Dendritic cell treated with granulocyte-macrophage colony-stimulating factor and Interleukin-4, amounts not matched to agents 40 ng/mL and 50 ng/mL, for 4 days (primary cell): ENCODE results near the gene PSMD13.
"Not testable (repeated sequence)": the region's sequence is repeated elsewhere in the genome, so short reads cannot be mapped to it uniquely, and the experiment has no call there.

Experiments
- H3K27ac Mint-ChIP-seq: one replicate; pipeline ENCODE4 v1.8.0; 2022; ENCODE audit warnings: mild to moderate bottlenecking, mixed read lengths
- H3K27me3 Mint-ChIP-seq: one replicate; pipeline ENCODE4 v1.8.0; 2022; ENCODE audit warnings: mild to moderate bottlenecking, mixed read lengths
- H3K36me3 Mint-ChIP-seq: one replicate; pipeline ENCODE4 v1.8.0; 2022; ENCODE audit warnings: low read depth, mixed read lengths
- H3K4me1 Mint-ChIP-seq: one replicate; pipeline ENCODE4 v1.8.0; 2022; ENCODE audit warnings: low read depth, mixed read lengths
- H3K4me3 Mint-ChIP-seq: one replicate; pipeline ENCODE4 v1.8.0; 2022; ENCODE audit warnings: mild to moderate bottlenecking, moderate library complexity, mixed read lengths
- H3K9me3 Mint-ChIP-seq: one replicate; pipeline ENCODE4 v1.8.0; 2022; ENCODE audit warnings: mixed read lengths
- intact Hi-C: fragments of 100-400 bp; cut with micrococcal nuclease; formaldehyde crosslinking; loops from one replicate; pipeline ENCODE4 v1.15.0; 2022

PSMD13 gene

DNA sequence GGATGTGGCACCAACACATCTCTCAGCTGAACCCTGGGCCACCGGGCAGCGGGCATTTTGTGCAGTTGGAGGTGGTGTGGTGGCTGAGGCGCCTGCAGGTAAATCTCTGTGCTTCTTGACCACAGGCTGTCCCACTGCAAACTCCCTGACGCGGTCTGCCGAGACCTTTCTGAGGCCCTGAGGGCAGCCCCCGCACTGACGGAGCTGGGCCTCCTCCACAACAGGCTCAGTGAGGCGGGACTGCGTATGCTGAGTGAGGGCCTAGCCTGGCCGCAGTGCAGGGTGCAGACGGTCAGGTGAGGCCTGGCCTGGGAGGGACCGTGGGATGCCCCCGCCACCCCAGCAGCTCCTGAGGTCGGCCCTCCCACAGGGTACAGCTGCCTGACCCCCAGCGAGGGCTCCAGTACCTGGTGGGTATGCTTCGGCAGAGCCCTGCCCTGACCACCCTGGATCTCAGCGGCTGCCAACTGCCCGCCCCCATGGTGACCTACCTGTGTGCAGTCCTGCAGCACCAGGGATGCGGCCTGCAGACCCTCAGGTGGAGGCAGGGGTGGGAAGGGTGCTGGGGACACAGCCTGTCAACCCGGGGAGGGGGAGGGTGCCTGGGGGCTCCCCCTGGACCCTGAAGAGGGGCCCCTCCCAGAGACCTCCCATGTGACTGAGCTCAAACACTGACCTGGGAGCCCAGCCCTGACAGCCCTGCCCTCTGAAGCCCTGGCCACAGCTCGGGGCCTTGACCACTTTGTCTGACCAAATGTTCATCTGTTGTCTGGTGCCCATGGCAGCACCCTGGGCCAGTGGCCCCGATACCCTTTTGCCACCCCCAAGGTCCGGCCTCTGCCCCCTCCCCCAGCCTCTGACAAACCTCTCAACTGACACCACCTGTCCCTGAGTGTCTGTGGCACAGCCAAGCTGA, 47.6 kb downstream of the PSMD13 start:
- H3K27ac Mint-ChIP-seq, result no peak overlapping the region
- intact Hi-C loops, result no loop called here
- H3K4me1 Mint-ChIP-seq, result peaks cover 42% of the 10 kb centered on the region
- H3K36me3 Mint-ChIP-seq, result no peaks in the 10 kb centered on the region
- no peaks in the 10 kb centered on the region for H3K9me3 Mint-ChIP-seq
- no peak overlapping the region for H3K4me3 Mint-ChIP-seq
- H3K27me3 Mint-ChIP-seq, result peaks cover 90% of the 10 kb centered on the region

DNA sequence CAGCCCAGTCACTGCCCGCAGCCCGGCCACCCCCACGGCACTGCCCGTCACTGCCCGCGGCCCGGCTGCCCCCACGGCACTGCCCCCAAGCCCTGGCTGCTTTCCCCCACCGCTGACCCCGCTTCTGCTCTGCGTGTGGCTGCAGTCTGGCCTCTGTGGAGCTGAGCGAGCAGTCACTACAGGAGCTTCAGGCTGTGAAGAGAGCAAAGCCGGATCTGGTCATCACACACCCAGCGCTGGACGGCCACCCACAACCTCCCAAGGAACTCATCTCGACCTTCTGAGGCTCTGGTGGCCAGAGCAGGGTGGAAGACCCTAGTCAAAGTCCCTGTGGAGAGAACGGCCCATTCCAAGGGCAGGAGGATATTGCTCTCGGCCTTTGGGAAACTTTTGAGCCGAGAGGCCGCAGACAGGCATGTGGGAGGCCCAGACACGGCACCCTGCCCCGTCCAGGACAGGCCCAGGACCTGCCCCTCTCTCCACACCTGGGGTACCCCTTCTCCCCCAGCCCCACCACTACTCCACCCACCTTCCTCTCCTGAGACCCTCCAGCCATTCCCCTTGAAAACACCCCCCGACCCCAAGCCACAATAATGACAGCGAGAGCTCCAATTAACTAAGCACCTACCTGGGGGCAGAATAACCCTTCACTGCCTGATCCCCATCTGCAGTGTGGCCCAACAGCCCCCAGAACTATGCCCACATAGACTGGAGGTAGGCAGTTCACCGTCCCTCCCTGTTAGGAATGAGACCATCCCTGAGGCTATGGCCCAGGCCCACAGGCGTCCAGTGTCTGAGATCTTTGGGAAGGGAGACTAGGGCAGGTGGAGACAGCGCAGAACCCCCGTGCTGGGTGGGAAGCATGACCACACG, 48.5 kb downstream of the PSMD13 start:
- no peak overlapping the region for H3K4me3 Mint-ChIP-seq
- no peaks in the 10 kb centered on the region for H3K9me3 Mint-ChIP-seq
- peaks cover 91% of the 10 kb centered on the region for H3K27me3 Mint-ChIP-seq
- H3K36me3 Mint-ChIP-seq, result no peaks in the 10 kb centered on the region
- intact Hi-C loops, result no loop called here
- no peak overlapping the region for H3K27ac Mint-ChIP-seq
- H3K4me1 Mint-ChIP-seq, result peaks cover 45% of the 10 kb centered on the region

- intact Hi-C loops, result no loop called here
- H3K9me3 Mint-ChIP-seq, result no peaks in the 10 kb centered on the region
- H3K4me3 Mint-ChIP-seq, result no peak overlapping the region
- H3K27me3 Mint-ChIP-seq, result peaks cover 87% of the 10 kb centered on the region
- H3K27ac Mint-ChIP-seq, result no peak overlapping the region
- no peaks in the 10 kb centered on the region for H3K36me3 Mint-ChIP-seq
- peaks cover 42% of the 10 kb centered on the region for H3K4me1 Mint-ChIP-seq
These were observed 49.1 kb downstream of the PSMD13 start for GRCh38 chr11:285894-286220.

GRCh38 chr11:286977-287820, 50.4 kb downstream of the PSMD13 start:
- H3K9me3 Mint-ChIP-seq, result not testable (repeated sequence)
- H3K4me1 Mint-ChIP-seq, result peaks cover 29% of the 10 kb centered on the region

DNA sequence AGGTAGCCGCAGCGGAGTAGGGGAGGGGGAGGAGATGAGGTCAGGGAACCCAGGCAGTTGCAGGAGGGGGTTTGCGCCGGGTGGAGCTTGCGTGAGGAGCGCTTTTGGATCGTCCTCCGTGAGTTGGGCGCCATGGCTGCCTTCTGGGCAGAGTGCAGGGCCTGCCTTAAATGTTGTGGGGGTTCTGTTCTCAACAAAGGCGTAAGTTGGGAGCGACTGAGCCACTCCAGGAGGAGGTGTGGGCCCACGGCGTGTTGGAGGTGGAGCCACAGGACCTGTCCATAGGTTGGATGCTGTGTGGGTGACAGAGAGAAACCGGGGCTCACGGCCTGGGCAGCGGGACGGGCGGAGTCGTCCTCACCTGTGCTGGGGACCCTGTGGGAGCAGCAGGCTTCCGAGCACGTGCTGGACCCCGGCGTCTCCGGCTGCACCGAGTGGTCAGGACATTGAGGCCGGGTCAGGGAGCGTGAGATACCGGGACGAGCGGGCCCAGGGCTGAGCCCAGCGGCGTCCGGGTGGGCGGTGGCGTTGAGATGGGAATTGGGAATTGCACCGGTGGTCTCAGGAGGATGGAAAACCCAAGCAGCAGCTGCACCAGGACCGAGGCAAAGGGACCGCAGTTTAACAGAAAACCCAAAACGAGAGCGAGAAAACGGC, 51.2 kb downstream of the PSMD13 start:
- H3K9me3 Mint-ChIP-seq, result no peaks in the 10 kb centered on the region
- H3K27ac Mint-ChIP-seq, result peak overlapping the region; percentile 23
- peaks cover 21% of the 10 kb centered on the region for H3K4me1 Mint-ChIP-seq
- H3K27me3 Mint-ChIP-seq, result peaks cover 75% of the 10 kb centered on the region
- intact Hi-C loops, result no loop called here
- H3K36me3 Mint-ChIP-seq, result no peaks in the 10 kb centered on the region
- H3K4me3 Mint-ChIP-seq, result peak overlapping the region; percentile 69

More at GRCh38 chr11:286977-287820, 50.4 kb downstream of the PSMD13 start:
- H3K27ac Mint-ChIP-seq, H3K36me3 Mint-ChIP-seq, intact Hi-C loops, H3K4me3 Mint-ChIP-seq: not testable (repeated sequence)
- H3K27me3 Mint-ChIP-seq, result peaks cover 81% of the 10 kb centered on the region

- H3K36me3 Mint-ChIP-seq, result no peaks in the 10 kb centered on the region
- H3K9me3 Mint-ChIP-seq, result no peaks in the 10 kb centered on the region
- H3K27ac Mint-ChIP-seq, result peak within 1 kb of the TSS; percentile 49
- H3K27me3 Mint-ChIP-seq, result peaks cover 68% of the 10 kb centered on the region
- peaks cover 21% of the 10 kb centered on the region for H3K4me1 Mint-ChIP-seq
- intact Hi-C loops, result no loop called here
- peak within 1 kb of the TSS; percentile 69 for H3K4me3 Mint-ChIP-seq
These were observed 52.0 kb downstream of the PSMD13 start, which contains the start of gene PGGHG for GRCh38 chr11:288478-289397. TSS of gene PGGHG (plus strand) at chr11:289126. CDS start at chr11:289817, 691 bp downstream.

- H3K27me3 Mint-ChIP-seq, result peaks cover 63% of the 10 kb centered on the region
- peaks cover 25% of the 10 kb centered on the region for H3K4me1 Mint-ChIP-seq
- H3K9me3 Mint-ChIP-seq, result no peaks in the 10 kb centered on the region
- H3K36me3 Mint-ChIP-seq, result no peaks in the 10 kb centered on the region
- intact Hi-C loops, result no loop called here
- peak overlapping the region; percentile 46 for H3K4me3 Mint-ChIP-seq
- H3K27ac Mint-ChIP-seq, result peak overlapping the region; percentile 49
These were observed 52.6 kb downstream of the PSMD13 start for GRCh38 chr11:289398-289711.

GRCh38 chr11:289712-290620, 53.2 kb downstream of the PSMD13 start:
- Mint-ChIP-seq H3K36me3 (no peaks in the 10 kb centered on the region), H3K27me3 (peaks cover 63% of the 10 kb centered on the region), H3K4me3 (peak overlapping the region; percentile 46), H3K27ac (peak overlapping the region; percentile 49), H3K4me1 (peaks cover 25% of the 10 kb centered on the region), H3K9me3 (no peaks in the 10 kb centered on the region)
- intact Hi-C loops, result no loop called here

GRCh38 chr11:290621-291231, 54.0 kb downstream of the PSMD13 start:
- Mint-ChIP-seq H3K36me3 (no peaks in the 10 kb centered on the region), H3K27ac (no peak overlapping the region)

DNA sequence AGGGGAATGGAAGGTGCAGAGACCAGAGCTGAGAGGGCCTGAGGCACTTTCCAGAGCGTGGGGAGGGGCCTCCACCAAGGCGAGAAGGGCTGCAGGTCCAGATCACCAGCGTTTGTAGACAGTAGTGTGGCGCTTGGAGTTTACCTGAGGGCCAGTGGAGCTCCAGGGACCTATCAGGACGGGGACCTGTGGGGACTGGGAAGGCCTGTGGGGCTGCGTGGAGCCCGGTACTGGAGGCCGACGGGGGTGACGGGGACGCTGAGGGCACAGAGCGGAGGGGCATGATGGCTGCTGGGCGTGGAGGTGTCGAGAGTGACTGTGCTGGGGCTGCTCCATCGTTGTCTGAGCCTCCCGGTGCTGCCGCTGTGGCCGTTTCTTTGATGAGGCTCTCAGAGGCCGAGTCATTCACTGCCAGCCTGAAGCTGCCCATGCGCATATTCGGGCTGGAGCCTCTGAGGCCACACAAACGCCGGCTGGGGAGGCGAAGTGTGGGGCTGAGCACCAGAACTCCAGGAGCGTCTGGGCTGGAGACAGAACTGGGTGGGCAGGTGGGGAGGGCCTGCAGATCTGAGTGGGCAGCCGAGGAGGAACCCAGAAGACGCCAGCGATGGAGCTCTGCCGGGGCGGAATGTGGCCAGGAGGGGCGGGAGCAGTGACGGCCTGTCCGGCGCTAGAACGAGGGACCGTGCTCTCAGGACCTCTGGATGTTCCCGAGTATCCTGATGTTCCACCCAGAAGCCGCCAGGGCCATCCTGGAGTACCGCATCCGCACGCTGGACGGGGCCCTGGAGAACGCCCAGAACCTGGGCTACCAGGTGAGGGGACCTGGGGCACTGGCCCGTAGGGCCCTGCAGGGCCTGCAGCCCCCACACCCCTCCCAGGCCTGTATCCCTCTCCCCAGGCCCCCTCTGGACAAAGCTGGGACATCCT, 54.8 kb downstream of the PSMD13 start:
- Mint-ChIP-seq H3K4me1 (peaks cover 25% of the 10 kb centered on the region), H3K27me3 (peaks cover 64% of the 10 kb centered on the region), H3K36me3 (no peaks in the 10 kb centered on the region), H3K27ac (no peak overlapping the region), H3K4me3 (no peak overlapping the region), H3K9me3 (no peaks in the 10 kb centered on the region)
- intact Hi-C loops, result no loop called here

More at GRCh38 chr11:290621-291231, 54.0 kb downstream of the PSMD13 start:
- peaks cover 25% of the 10 kb centered on the region for H3K4me1 Mint-ChIP-seq
- peaks cover 63% of the 10 kb centered on the region for H3K27me3 Mint-ChIP-seq
- no peaks in the 10 kb centered on the region for H3K9me3 Mint-ChIP-seq
- intact Hi-C loops, result no loop called here
- H3K4me3 Mint-ChIP-seq, result no peak overlapping the region
